HFF-Myc (cell line): Measurements from ENCODE around the gene FHIP1B.
"Not testable (repeated sequence)": the region's sequence is repeated elsewhere in the genome, so short reads cannot be mapped to it uniquely, and the experiment has no call there.

Experiments used
- DNase-seq: peaks from one replicate; pipeline ENCODE4 v3.0.0-alpha.2; 2011; ENCODE audit warnings: low read depth; ENCODE audit errors: extremely low read depth
- H3K4me3 ChIP-seq: replicated peaks from 2 replicates; pipeline ENCODE4 v1.5.1; 2011; ENCODE audit warnings: low read depth, mild to moderate bottlenecking, control low read depth, low read length
- TF ChIP-seq, protein P1 (sequence below): IDR thresholded peaks from 2 replicates; pipeline ENCODE4 v1.5.1; 2012; ENCODE audit warnings: mild to moderate bottlenecking, low read depth, low read length, control low read depth; ENCODE audit errors: missing control alignments

FHIP1B gene

DNA sequence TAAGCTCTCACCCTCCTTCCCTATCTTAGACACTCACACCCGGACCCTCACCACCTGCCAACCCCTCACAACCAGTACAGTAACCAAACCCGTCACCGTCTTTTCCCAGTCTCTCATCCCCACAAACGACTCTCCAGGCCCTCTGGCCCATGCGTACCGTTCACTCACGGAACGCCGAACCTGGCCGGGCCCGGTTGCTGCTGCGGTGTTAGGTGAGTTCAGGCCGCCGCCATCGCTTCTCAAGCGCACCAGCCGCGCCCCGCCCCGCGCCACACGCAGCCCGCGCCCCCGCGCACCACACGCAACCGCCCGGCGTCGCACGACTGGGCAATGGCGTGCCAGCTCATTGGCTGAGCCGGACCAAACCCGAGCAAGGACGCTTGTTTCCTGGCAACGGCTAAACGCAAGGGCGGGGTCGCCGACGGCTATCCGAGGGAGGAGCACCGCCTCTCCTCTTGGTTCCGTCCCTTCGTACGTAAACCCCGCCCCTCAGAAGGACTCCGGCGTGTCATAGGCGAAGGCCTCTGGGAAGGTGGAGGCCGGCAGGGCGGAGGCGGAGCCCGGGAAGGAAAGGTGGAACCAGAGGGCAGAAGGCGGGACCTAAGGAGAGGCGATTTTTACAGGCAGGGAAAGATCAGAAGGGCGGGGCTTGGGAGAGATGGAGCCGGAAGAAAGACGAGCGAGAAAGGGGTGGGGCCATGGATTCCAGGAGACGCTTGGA lies at the start of gene FHIP1B:
FHIP1B (minus strand) TSS at position 250 of the 721 bp plus-strand sequence. CDS start 10,120 bp downstream, outside the sequence.
- TF ChIP-seq, protein P1, sequence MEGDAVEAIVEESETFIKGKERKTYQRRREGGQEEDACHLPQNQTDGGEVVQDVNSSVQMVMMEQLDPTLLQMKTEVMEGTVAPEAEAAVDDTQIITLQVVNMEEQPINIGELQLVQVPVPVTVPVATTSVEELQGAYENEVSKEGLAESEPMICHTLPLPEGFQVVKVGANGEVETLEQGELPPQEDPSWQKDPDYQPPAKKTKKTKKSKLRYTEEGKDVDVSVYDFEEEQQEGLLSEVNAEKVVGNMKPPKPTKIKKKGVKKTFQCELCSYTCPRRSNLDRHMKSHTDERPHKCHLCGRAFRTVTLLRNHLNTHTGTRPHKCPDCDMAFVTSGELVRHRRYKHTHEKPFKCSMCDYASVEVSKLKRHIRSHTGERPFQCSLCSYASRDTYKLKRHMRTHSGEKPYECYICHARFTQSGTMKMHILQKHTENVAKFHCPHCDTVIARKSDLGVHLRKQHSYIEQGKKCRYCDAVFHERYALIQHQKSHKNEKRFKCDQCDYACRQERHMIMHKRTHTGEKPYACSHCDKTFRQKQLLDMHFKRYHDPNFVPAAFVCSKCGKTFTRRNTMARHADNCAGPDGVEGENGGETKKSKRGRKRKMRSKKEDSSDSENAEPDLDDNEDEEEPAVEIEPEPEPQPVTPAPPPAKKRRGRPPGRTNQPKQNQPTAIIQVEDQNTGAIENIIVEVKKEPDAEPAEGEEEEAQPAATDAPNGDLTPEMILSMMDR: no peak

DNA sequence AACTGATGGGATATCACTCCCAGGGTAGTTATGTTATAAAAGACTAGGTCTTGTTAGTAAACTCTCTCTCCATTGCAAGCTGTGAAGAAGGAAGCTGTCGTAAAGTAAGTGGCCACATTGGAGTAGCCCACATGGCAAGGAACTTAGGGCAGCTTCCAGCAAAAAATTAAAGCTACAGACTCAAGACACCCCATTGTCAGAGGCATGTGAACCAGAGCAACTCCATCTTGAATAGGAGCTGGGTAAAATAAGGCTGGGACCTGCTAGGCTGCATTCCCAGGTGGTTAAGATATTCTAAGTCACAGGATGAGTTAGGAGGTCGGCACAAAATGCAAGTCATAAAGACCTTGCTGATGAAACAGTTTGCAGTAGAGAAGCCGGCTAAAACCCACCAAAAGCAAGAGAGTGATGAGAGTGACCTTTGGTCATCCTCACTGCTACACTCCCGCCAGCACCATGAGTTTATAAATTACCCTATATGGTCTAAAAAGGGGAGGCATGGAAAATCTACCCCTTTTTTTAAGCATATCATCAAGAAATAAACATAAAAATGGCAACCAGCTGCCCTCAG lies 49.1 kb upstream of the FHIP1B start:
- DNase-seq: no peak
- TF ChIP-seq, protein P1: no peak

More for the DNA sequence above, at the start of gene FHIP1B:
- peak within 1 kb of the TSS; percentile 94 for H3K4me3 ChIP-seq
- peak; percentile 98 for DNase-seq

DNA sequence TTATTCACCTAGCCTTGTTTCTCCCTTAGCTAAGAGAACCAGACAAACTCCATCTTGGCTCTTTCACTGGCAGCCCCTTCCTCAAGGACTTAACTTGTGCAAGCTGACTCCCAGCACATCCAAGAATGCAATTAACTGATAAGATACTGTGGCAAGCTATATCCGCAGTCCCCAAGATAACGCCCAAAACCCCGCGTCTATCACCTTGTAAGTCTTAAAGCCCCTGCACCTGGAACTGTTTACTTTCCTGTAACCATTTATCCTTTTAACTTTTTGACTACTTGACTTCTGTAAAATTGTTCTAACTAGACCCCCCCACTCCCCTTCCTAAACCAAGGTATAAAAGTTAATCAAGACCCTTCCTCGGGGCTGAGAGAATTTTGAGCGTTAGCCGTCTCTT lies 46.4 kb upstream of the FHIP1B start:
- not testable (repeated sequence) for DNase-seq, H3K4me3 ChIP-seq

More for the DNA sequence above, 49.1 kb upstream of the FHIP1B start:
- no peak overlapping the region for H3K4me3 ChIP-seq

DNA sequence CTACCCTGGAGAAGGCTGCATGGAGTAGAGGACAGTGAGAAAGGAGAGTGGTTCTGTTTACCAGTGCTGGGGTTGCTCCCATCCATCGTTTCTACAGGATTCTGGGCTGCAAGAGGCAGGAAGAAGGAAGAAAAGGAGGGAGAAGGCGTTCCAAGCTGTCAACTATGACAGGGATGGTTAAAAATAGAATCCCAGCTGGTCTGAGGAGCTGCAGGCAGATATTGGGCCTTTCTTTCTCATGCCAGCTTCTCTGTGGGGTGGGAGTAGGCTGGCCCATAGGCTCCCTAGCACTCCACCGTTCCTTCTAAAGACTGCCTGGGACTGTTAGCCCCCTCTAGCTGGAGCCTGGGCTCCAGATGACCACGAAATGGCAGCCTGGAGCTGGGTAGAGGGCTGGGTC lies 38.8 kb upstream of the FHIP1B start:
- TF ChIP-seq, protein P1: no peak
- DNase-seq: no peak
- no peak overlapping the region for H3K4me3 ChIP-seq

DNA sequence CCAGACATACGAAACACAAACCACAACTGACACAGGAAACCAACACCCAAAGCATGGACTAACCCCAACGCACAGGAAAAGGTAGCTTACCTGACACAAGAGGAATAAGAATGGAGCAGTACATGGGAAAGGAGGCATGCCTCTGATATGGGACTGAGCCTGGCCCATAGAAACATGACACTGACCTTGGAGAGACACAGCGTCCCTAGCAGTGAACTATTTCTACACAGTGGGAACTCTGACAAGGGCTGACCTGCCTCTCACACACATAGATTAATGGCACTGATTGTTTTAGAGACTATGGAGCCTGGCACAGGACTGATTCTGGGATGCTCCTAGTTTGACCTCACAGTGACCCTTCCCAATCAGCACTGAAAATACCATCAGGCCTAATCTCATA lies 37.2 kb upstream of the FHIP1B start:
- H3K4me3 ChIP-seq: no peak overlapping the region
- TF ChIP-seq, protein P1: no peak
- no peak for DNase-seq

DNA sequence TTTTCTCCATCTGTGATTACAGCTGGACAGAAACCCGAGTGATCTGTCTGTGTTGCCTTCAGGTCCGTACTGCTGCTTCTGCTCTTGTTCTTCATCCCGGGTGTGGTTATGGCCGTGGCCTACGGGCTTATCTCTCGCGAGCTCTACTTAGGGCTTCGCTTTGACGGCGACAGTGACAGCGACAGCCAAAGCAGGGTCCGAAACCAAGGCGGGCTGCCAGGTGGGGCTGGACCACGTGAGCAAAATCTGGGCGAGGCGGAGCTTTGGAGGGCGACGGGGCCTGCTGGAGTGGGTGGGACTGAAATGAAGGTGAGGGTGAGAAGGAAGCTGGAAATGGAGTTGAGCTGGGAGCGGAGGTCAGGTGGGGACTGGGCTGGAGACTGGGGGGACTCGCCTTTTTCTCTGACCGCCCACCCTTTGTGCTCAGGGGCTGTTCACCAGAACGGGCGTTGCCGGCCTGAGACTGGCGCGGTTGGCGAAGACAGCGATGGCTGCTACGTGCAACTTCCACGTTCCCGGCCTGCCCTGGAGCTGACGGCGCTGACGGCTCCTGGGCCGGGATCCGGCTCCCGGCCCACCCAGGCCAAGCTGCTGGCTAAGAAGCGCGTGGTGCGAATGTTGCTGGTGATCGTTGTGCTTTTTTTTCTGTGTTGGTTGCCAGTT lies 36.3 kb upstream of the FHIP1B start:
- DNase-seq: no peak
- no peak overlapping the region for H3K4me3 ChIP-seq
- TF ChIP-seq, protein P1: no peak

DNA sequence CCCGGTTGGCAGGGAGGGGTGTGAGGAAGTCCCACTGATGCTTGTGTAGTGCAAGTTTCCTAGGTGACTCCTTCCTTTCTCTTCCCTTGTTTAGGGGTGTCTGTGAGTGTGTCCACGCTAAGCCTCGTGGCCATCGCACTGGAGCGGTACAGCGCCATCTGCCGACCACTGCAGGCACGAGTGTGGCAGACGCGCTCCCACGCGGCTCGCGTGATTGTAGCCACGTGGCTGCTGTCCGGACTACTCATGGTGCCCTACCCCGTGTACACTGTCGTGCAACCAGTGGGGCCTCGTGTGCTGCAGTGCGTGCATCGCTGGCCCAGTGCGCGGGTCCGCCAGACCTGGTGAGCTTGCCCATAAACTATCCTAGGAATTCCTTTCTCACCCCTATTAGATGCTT lies 35.6 kb upstream of the FHIP1B start:
- DNase-seq: no peak
- no peak overlapping the region for H3K4me3 ChIP-seq
- TF ChIP-seq, protein P1: peak; percentile 22
